AG08395 (cell line): ENCODE measurements around the gene PDE4D.
"Not testable (repeated sequence)": the region's sequence is repeated elsewhere in the genome, so short reads cannot be mapped to it uniquely, and the experiment has no call there.

Experiments used
- DNase-seq: peaks from one replicate; pipeline ENCODE4 v3.0.0; 2012; ENCODE audit warnings: mixed read lengths, low spot score

PDE4D gene

GRCh38 chr5:59066367-59067163 is 827.0 kb downstream of the PDE4D start:
- peak; percentile 46 for DNase-seq

- peak; percentile 42 for DNase-seq
These were observed 828.0 kb downstream of the PDE4D start for GRCh38 chr5:59065554-59065953.

GRCh38 chr5:59064293-59064692 is 829.2 kb downstream of the PDE4D start:
- no peak for DNase-seq

- DNase-seq = peak; percentile 9
These were observed 830.4 kb downstream of the PDE4D start for GRCh38 chr5:59062986-59063683.

- DNase-seq = no peak
These were observed 832.1 kb downstream of the PDE4D start for GRCh38 chr5:59061377-59061776.

GRCh38 chr5:59058969-59059687 is 834.4 kb downstream of the PDE4D start:
- DNase-seq = no peak

- DNase-seq = no peak
These were observed 835.3 kb downstream of the PDE4D start for GRCh38 chr5:59058237-59058636.

- not testable (repeated sequence) for DNase-seq
These were observed 836.9 kb downstream of the PDE4D start for GRCh38 chr5:59056599-59056998.

GRCh38 chr5:59055745-59056448 is 837.6 kb downstream of the PDE4D start:
- DNase-seq = no peak

- no peak for DNase-seq
These were observed 838.5 kb downstream of the PDE4D start for GRCh38 chr5:59054963-59055528.

- no peak for DNase-seq
These were observed 841.6 kb downstream of the PDE4D start for GRCh38 chr5:59051951-59052350.

- no peak for DNase-seq
These were observed 844.4 kb downstream of the PDE4D start for GRCh38 chr5:59049095-59049494.

- DNase-seq = peak; percentile 27
These were observed 851.1 kb downstream of the PDE4D start for GRCh38 chr5:59042201-59043055.

GRCh38 chr5:59041355-59041754 is 852.2 kb downstream of the PDE4D start:
- DNase-seq = no peak

- no peak for DNase-seq
These were observed 852.7 kb downstream of the PDE4D start for GRCh38 chr5:59040804-59041201.

GRCh38 chr5:59040024-59040803 is 853.3 kb downstream of the PDE4D start:
- DNase-seq = peak; percentile 14

- peak; percentile 66 for DNase-seq
These were observed 854.1 kb downstream of the PDE4D start for GRCh38 chr5:59039296-59040023.

GRCh38 chr5:59038798-59039295 is 854.7 kb downstream of the PDE4D start:
- peak; percentile 6 for DNase-seq
